Keratinocyte (primary cell): ENCODE measurements around the gene KRTAP4-3. TPM values are rescaled to one million over a fixed set of nuclear protein-coding genes. Genes with fewer than 3 reads are reported as not detected.

Source experiments
- DNase-seq: peaks from one replicate; pipeline ENCODE4 v3.0.0-alpha.2; 2011; ENCODE audit warnings: low read depth, missing footprints, low spot score
- FAIRE-seq: peaks from 2 replicates; lab custom pipeline; 2011; peaks lifted over from hg19 to GRCh38; lab: Jason Lieb, UNC
- H2AFZ ChIP-seq: 2 replicates; pipeline ENCODE4 v1.6.0; 2012; ENCODE audit warnings: low read length, control low read depth, inconsistent platforms; ENCODE audit not compliant: control insufficient read depth
- H3K27ac ChIP-seq: 2 replicates; pipeline ENCODE4 v1.5.1; 2011; ENCODE audit warnings: low read length; ENCODE audit not compliant: control insufficient read depth, insufficient read depth
- H3K27me3 ChIP-seq: 3 replicates; pipeline ENCODE4 v1.6.0; 2011; ENCODE audit warnings: low read length; ENCODE audit not compliant: control insufficient read depth, insufficient read depth; ENCODE audit errors: extremely low read depth
- H3K36me3 ChIP-seq, 2 experiments: 2 replicates in 1 of 2; 3 replicates in 1 of 2; pipeline ENCODE4 v1.5.1; 2011; ENCODE audit warnings: low read length in 2 of 2, mild to moderate bottlenecking in 1 of 2; ENCODE audit not compliant: control insufficient read depth in 2 of 2, insufficient read depth in 2 of 2; ENCODE audit errors: extremely low read depth in 1 of 2
- H3K4me1 ChIP-seq: 3 replicates; pipeline ENCODE4 v1.5.1; 2011; ENCODE audit warnings: low read length; ENCODE audit not compliant: control insufficient read depth, insufficient read depth; ENCODE audit errors: extremely low read depth
- H3K4me2 ChIP-seq: 3 replicates; pipeline ENCODE4 v1.6.0; 2011; ENCODE audit warnings: low read depth, low read length; ENCODE audit not compliant: control insufficient read depth, insufficient read depth; ENCODE audit errors: extremely low read depth
- H3K4me3 ChIP-seq, 3 experiments: fragments of 200-600 bp in 1 of 3; sonication (generic) in 1 of 3; 2 replicates in 2 of 3; 3 replicates in 1 of 3; pipeline ENCODE4 v1.5.1; 2011 to 2016; ENCODE audit warnings: low read length in 3 of 3, mild to moderate bottlenecking in 3 of 3, control low read depth in 2 of 3, inconsistent platforms in 1 of 3, low read depth in 1 of 3, mixed read lengths in 1 of 3, mixed run types in 1 of 3, moderate library complexity in 1 of 3; ENCODE audit not compliant: control insufficient read depth in 2 of 3, insufficient read depth in 2 of 3; ENCODE audit errors: extremely low read depth in 1 of 3
- H3K79me2 ChIP-seq: 2 replicates; pipeline ENCODE4 v1.6.0; 2012; ENCODE audit warnings: low read length; ENCODE audit not compliant: control insufficient read depth, insufficient read depth
- H3K9ac ChIP-seq: 3 replicates; pipeline ENCODE4 v1.6.0; 2011; ENCODE audit warnings: low read length; ENCODE audit not compliant: control insufficient read depth, insufficient read depth; ENCODE audit errors: extremely low read depth
- H3K9me1 ChIP-seq: 3 replicates; pipeline ENCODE4 v1.6.0; 2011; ENCODE audit warnings: low read length; ENCODE audit not compliant: control insufficient read depth, insufficient read depth; ENCODE audit errors: extremely low read depth
- H3K9me3 ChIP-seq: 2 replicates; pipeline ENCODE4 v1.5.1; 2012; ENCODE audit warnings: low read depth, low read length; ENCODE audit not compliant: control insufficient read depth
- H4K20me1 ChIP-seq: 3 replicates; pipeline ENCODE4 v1.6.0; 2011; ENCODE audit warnings: low read length; ENCODE audit not compliant: control insufficient read depth, insufficient read depth; ENCODE audit errors: extremely low read depth
- CTCF ChIP-seq, 3 experiments: IDR thresholded peaks in 1 of 3; conservative IDR thresholded peaks in 1 of 3; optimal IDR thresholded peaks in 1 of 3; 2 replicates in 2 of 3; 3 replicates in 1 of 3; pipeline versions ENCODE3 to v1.5.1; 2011; ENCODE audit warnings: low read length in 3 of 3, mild to moderate bottlenecking in 3 of 3, moderate library complexity in 2 of 3, control low read depth in 1 of 3, inconsistent platforms in 1 of 3; ENCODE audit not compliant: insufficient read depth in 2 of 3; ENCODE audit errors: extremely low read depth in 1 of 3
- EZH2 ChIP-seq: IDR thresholded peaks from one replicate; pipeline ENCODE4 v1.6.1; 2012; ENCODE audit warnings: inconsistent platforms, mild to moderate bottlenecking, low read length, moderate library complexity
- dilution Hi-C: fragments of 300-500 bp; cut with MboI; formaldehyde crosslinking; loops from one replicate; pipeline ENCODE4 v1.7.0; 2020; ENCODE audit warnings: low sequenced_read_pairs; ENCODE audit not compliant: extremely low pct_ligation_motif_present
- polyA plus RNA-seq, 5 experiments: library from polyadenylated mRNA; depleted of rRNA in 3 of 5; stranded (reverse) in 3 of 5; stranded (forward) in 1 of 5; unstranded in 1 of 5; fragments of >200 nt; gene quantifications; 1 replicate in 1 of 5; 2 replicates in 3 of 5; 3 replicates in 1 of 5; pipeline versions ENCODE4 v1.2.1 to v1.2.3, GENCODE V29; 2011 to 2012; ENCODE audit warnings: missing spikeins in 2 of 5, low read depth in 1 of 5, low replicate concordance in 1 of 5

KRTAP4-3 gene
- polyA plus RNA-seq, 1 donor (not counting 4 experiments of a cell fraction or from before 2014, with no cell fraction given) = not detected

- Histone ChIP-seq H2AFZ (no peak overlapping the region), H3K79me2 (no peaks in the 10 kb centered on the region), H3K27ac (no peak overlapping the region), H3K9ac (no peak overlapping the region), H3K4me1 (no peaks in the 10 kb centered on the region), H3K4me3 (no peak overlapping the region), H3K9me3 (no peaks in the 10 kb centered on the region), H3K4me2 (no peak overlapping the region), H3K36me3 (no peaks in the 10 kb centered on the region), H3K9me1 (no peaks in the 10 kb centered on the region), H3K27me3 (no peaks in the 10 kb centered on the region), H4K20me1 (no peaks in the 10 kb centered on the region)
- DNase-seq = no peak
- no peak for FAIRE-seq
- TF ChIP-seq CTCF (optimal IDR thresholded peaks at IDR 0.05 in 1 of 3, IDR thresholded peaks at IDR 0.05 in 1 of 3, conservative IDR thresholded peaks at IDR 0.05 in 1 of 3; ENCODE audit: extremely low read depth in 1 of 3, insufficient read depth in 2 of 3, low read length in 3 of 3) (no peak), EZH2 (no peak)
- dilution Hi-C loops = no loop called here
Observed at GRCh38 chr17:41199421-41200078, 31.5 kb upstream of the KRTAP4-3 start.

- no peak for FAIRE-seq
Observed at GRCh38 chr17:41196068-41196467, 28.0 kb upstream of the KRTAP4-3 start.

More at GRCh38 chr17:41196068-41196467, 28.0 kb upstream of the KRTAP4-3 start:
- Histone ChIP-seq H3K27ac (no peak overlapping the region), H3K9me3 (no peaks in the 10 kb centered on the region), H3K36me3 (no peaks in the 10 kb centered on the region), H2AFZ (no peak overlapping the region), H3K79me2 (no peaks in the 10 kb centered on the region), H3K9me1 (no peaks in the 10 kb centered on the region), H3K4me2 (no peak overlapping the region), H3K4me3 (no peak overlapping the region), H3K9ac (no peak overlapping the region), H4K20me1 (no peaks in the 10 kb centered on the region), H3K4me1 (no peaks in the 10 kb centered on the region), H3K27me3 (no peaks in the 10 kb centered on the region)
- dilution Hi-C loops = no loop called here
- TF ChIP-seq EZH2 = no peak
- no peak for TF ChIP-seq CTCF (optimal IDR thresholded peaks at IDR 0.05 in 1 of 3, IDR thresholded peaks at IDR 0.05 in 1 of 3, conservative IDR thresholded peaks at IDR 0.05 in 1 of 3; ENCODE audit: extremely low read depth in 1 of 3, insufficient read depth in 2 of 3, low read length in 3 of 3)
- no peak for DNase-seq
